Measurements from ENCODE around the gene ISY1.
"Not testable (repeated sequence)": the region's sequence is repeated elsewhere in the genome, so short reads cannot be mapped to it uniquely, and the experiment has no call there.

Gene ISY1

DNA sequence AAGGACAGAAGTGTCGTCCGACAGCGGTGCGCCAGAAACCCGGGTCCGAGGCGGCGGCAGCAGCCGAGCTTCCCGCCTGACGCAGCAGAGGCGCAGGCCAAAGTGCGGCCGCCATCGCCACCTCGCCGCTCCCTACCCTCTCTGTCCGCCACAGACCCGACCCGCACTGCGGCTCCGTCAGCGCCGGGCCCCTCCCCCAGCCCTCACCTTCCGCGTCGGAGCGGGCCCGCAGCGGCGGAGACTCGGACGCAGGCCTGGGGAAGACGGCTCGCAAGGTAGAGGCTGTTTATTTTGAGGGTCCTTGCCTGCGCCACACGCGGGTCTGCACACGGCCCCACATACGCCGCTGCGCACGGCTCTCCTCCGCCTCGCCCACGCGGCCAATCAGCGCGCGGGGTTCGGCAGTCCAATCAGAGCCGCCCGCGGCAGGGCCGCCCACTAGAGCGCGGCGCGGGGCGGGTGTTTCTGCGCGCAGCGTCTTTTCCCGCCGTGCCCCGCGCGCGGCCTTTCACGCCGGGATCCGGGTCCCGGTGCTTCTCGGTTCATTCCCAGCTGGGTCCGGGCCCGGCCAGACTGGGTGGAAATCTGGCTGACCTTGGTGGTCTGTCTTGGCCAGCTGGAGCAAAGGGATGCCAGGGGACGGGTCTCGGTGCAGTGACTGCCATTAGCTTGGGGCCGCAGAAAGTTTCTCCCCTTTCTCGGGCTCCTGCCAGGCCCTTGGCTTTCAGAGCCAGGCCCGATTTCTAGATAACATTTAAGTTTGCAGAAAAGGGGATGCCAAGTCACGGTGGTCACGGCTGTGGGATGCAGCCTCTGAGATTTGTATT, 22.9 kb upstream of the ISY1 start, which contains the start of gene CNBP:
Gene CNBP, minus strand, starts transcription at position 328 of the 827 bp plus-strand sequence. CDS start 12,139 bp downstream, outside the sequence.
- in situ Hi-C loops (cut with HindIII; ENCODE audit: low pct_unique_long_range_greater_than_20kb, low sequenced_read_pairs), result no loop called here
- TF ChIP-seq JUND (IDR thresholded peaks at IDR 0.05; ENCODE audit: low read depth), result no peak
- peak; percentile 96 to 98 for DNase-seq (ENCODE audit: low read depth in 1 of 2, low spot score in 1 of 2)

GRCh38 chr3:129182390-129183185, 21.7 kb upstream of the ISY1 start:
- TF ChIP-seq JUND (IDR thresholded peaks at IDR 0.05; ENCODE audit: low read depth), result no peak

GRCh38 chr3:129181819-129182218, 21.0 kb upstream of the ISY1 start:
- TF ChIP-seq JUND (IDR thresholded peaks at IDR 0.05; ENCODE audit: low read depth), result no peak
- in situ Hi-C loops (cut with HindIII; ENCODE audit: low pct_unique_long_range_greater_than_20kb, low sequenced_read_pairs), result no loop called here
- DNase-seq (ENCODE audit: low read depth in 1 of 2, low spot score in 1 of 2), result no peak

More at GRCh38 chr3:129182390-129183185, 21.7 kb upstream of the ISY1 start:
- in situ Hi-C loops (cut with HindIII; ENCODE audit: low pct_unique_long_range_greater_than_20kb, low sequenced_read_pairs), result no loop called here
- DNase-seq (ENCODE audit: low read depth in 1 of 2, low spot score in 1 of 2), result no peak

DNA sequence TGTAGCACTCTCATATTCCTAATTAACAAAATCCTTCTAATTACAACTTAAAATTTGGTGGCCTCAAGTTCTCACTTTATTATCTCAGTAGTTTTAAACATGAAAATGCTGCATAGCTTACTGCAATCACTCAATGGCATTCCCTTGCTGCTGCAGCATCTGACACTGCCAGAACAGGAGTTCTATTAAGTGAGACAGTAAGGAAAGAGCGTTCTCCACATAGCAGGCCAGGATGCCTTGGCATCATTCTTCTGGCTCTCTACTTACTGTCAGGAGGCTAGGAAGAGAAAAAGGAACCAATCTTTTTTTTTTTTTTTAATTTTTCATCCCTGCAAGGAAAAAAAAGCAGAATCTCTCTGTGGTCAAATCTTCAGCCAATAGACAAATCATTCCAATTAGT, 19.6 kb upstream of the ISY1 start:
- in situ Hi-C loops (cut with HindIII; ENCODE audit: low pct_unique_long_range_greater_than_20kb, low sequenced_read_pairs), result no loop called here
- no peak for DNase-seq (ENCODE audit: low read depth in 1 of 2, low spot score in 1 of 2)
- no peak for TF ChIP-seq JUND (IDR thresholded peaks at IDR 0.05; ENCODE audit: low read depth)

- DNase-seq (ENCODE audit: low read depth in 1 of 2, low spot score in 1 of 2), result no peak
- TF ChIP-seq JUND (IDR thresholded peaks at IDR 0.05; ENCODE audit: low read depth), result no peak
- in situ Hi-C loops (cut with HindIII; ENCODE audit: low pct_unique_long_range_greater_than_20kb, low sequenced_read_pairs), result no loop called here
Measured at GRCh38 chr3:129176051-129176450, 15.2 kb upstream of the ISY1 start.

GRCh38 chr3:129173725-129174124, 12.9 kb upstream of the ISY1 start:
- no peak for DNase-seq (ENCODE audit: low read depth in 1 of 2, low spot score in 1 of 2)

GRCh38 chr3:129173206-129173605, 12.3 kb upstream of the ISY1 start:
- no peak for DNase-seq (ENCODE audit: low read depth in 1 of 2, low spot score in 1 of 2)
- in situ Hi-C loops (cut with HindIII; ENCODE audit: low pct_unique_long_range_greater_than_20kb, low sequenced_read_pairs), result no loop called here
- TF ChIP-seq JUND (IDR thresholded peaks at IDR 0.05; ENCODE audit: low read depth), result no peak

More at GRCh38 chr3:129173725-129174124, 12.9 kb upstream of the ISY1 start:
- TF ChIP-seq JUND (IDR thresholded peaks at IDR 0.05; ENCODE audit: low read depth), result no peak
- in situ Hi-C loops (cut with HindIII; ENCODE audit: low pct_unique_long_range_greater_than_20kb, low sequenced_read_pairs), result no loop called here

DNA sequence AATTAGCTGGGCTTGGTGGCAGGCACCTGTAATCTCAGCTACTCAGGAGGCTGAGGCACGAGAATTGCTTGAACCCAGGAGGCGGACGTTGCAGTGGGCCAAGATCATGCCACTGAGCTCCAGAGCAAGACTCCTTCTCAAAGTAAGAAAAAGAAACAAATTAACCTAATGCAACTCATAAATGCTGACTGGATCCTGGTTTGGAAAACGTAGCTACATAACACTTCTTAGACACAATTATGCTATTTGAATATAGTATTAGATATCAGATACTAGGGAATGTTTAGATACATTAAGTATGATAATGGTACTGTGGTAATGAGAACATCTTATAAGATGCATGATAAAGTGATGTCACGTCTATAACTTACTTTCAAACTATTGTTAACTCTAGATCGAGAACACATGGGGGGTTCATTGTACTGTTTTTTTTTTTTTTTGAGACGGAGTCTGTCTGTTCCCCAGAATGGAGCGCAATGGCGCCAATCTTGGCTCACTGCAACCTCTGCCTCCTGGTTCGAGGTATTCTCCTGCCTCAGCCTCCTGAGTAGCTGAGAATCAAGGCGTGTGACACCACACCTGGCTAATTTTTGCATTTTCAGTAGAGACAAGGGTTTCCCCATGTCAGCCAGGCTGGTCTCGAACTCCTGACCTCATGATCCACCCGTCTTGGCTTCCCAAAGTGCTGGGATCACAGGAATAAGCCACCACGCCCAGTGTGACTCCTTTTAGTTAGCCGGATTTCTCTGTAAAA, 5.9 kb upstream of the ISY1 start:
- no peak for TF ChIP-seq JUND (IDR thresholded peaks at IDR 0.05; ENCODE audit: low read depth)
- no peak for DNase-seq (ENCODE audit: low read depth in 1 of 2, low spot score in 1 of 2)
- in situ Hi-C loops (cut with HindIII; ENCODE audit: low pct_unique_long_range_greater_than_20kb, low sequenced_read_pairs), result no loop called here

DNA sequence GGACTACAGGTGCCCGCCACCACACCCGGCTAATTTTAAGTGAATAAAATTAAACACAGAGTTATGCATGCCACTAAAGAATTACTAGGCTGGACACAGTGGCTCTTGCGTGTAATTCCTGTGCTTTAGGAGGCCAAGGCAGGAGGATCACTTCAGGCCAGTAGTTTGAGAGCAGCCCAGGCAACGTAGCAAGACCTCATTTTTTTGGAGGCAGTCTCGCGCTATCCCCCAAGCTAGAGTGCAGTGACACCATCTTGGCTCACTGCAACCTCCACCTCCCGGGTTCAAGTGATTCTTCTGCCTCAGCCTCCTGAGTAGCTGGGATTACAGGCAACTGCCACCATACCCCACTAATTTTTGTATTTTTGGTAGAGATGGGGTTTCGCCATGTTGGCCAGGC, 4.7 kb upstream of the ISY1 start:
- in situ Hi-C loops (cut with HindIII; ENCODE audit: low pct_unique_long_range_greater_than_20kb, low sequenced_read_pairs); DNase-seq (ENCODE audit: low read depth in 1 of 2, low spot score in 1 of 2): not testable (repeated sequence)

- TF ChIP-seq JUND (IDR thresholded peaks at IDR 0.05; ENCODE audit: low read depth), result no peak
- in situ Hi-C loops (cut with HindIII; ENCODE audit: low pct_unique_long_range_greater_than_20kb, low sequenced_read_pairs), result no loop called here
- no peak for DNase-seq (ENCODE audit: low read depth in 1 of 2, low spot score in 1 of 2)
Measured at GRCh38 chr3:129164500-129164899, 3.6 kb upstream of the ISY1 start.

GRCh38 chr3:129162729-129163579, 2.1 kb upstream of the ISY1 start:
- no peak for TF ChIP-seq JUND (IDR thresholded peaks at IDR 0.05; ENCODE audit: low read depth)
- DNase-seq (ENCODE audit: low read depth in 1 of 2, low spot score in 1 of 2), result peak in 1 of 2 experiments; percentile 2
- in situ Hi-C loops (cut with HindIII; ENCODE audit: low pct_unique_long_range_greater_than_20kb, low sequenced_read_pairs), result no loop called here

- in situ Hi-C loops (cut with HindIII; ENCODE audit: low pct_unique_long_range_greater_than_20kb, low sequenced_read_pairs), result no loop called here
- no peak for DNase-seq (ENCODE audit: low read depth in 1 of 2, low spot score in 1 of 2)
- no peak for TF ChIP-seq JUND (IDR thresholded peaks at IDR 0.05; ENCODE audit: low read depth)
Measured at GRCh38 chr3:129161860-129162271, 1.0 kb upstream of the ISY1 start.
